Small intestine (tissue), 7 donors: ENCODE measurements around the gene TBX2. TPM values are rescaled to one million over a fixed set of nuclear protein-coding genes. Genes with fewer than 3 reads are reported as not detected.
A peak's percentile ranks its signal among the peaks of the same experiment; 100 is the strongest.

Experiments used
- DNase-seq, 2 donors: peaks; one replicate each; pipeline versions ENCODE4 v3.0.0 to v3.0.0-alpha.2; 2013
- FAIRE-seq: peaks from 2 replicates; lab custom pipeline; 2012; peaks lifted over from hg19 to GRCh38; lab: Jason Lieb, UNC
- H3K27ac ChIP-seq, 3 donors: one replicate each; pipeline ENCODE4 v1.5.1; 2013; ENCODE audit warnings: low read length in 2 of 3, mild to moderate bottlenecking in 2 of 3, control low read depth in 1 of 3, inconsistent platforms in 1 of 3, low read depth in 1 of 3, moderate library complexity in 1 of 3
- H3K27me3 ChIP-seq, 3 donors: one replicate each; pipeline ENCODE4 v1.6.1; 2013; ENCODE audit warnings: low read length in 3 of 3, inconsistent platforms in 1 of 3; ENCODE audit not compliant: control insufficient read depth in 3 of 3, insufficient read depth in 3 of 3
- H3K36me3 ChIP-seq, 3 donors: one replicate each; pipeline ENCODE4 v1.6.1; 2013; ENCODE audit warnings: low read length in 3 of 3, inconsistent platforms in 1 of 3, low read depth in 1 of 3, mild to moderate bottlenecking in 1 of 3, moderate library complexity in 1 of 3; ENCODE audit not compliant: control insufficient read depth in 3 of 3, insufficient read depth in 2 of 3
- H3K4me1 ChIP-seq, 3 donors: one replicate each; pipeline ENCODE4 v1.6.1; 2013; ENCODE audit warnings: low read length in 2 of 3, inconsistent platforms in 1 of 3, low read depth in 1 of 3, mild to moderate bottlenecking in 1 of 3, moderate library complexity in 1 of 3; ENCODE audit not compliant: control insufficient read depth in 3 of 3, insufficient read depth in 2 of 3
- H3K4me3 ChIP-seq, 3 donors: one replicate each; pipeline ENCODE4 v1.5.1; 2013; ENCODE audit warnings: low read length in 3 of 3, control low read depth in 1 of 3, inconsistent platforms in 1 of 3, low read depth in 1 of 3, mild to moderate bottlenecking in 1 of 3, moderate library complexity in 1 of 3
- H3K9me3 ChIP-seq, 2 donors: one replicate each; pipeline ENCODE4 v1.6.1; 2013; ENCODE audit warnings: low read depth in 1 of 2, low read length in 1 of 2; ENCODE audit not compliant: control insufficient read depth in 2 of 2, insufficient read depth in 1 of 2
- WGBS, 3 donors: extraction: QIAGEN DNeasy Blood & Tissue Kit; methylation state at CpG; one replicate each; pipeline ENCODE4 v1.1.7; 2013; 5-methylcytosine and 5-hydroxymethylcytosine counted together
- polyA plus RNA-seq, 4 donors: library from polyadenylated mRNA; stranded (reverse) in 3 of 4; unstranded in 1 of 4; fragments of 200-250 nt in 3 of 4; fragments of 120-200 nt in 1 of 4; gene quantifications; one replicate each; pipeline versions ENCODE4 v1.2.1 to v1.2.3, GENCODE V29; 2013
- donor health status: healthy with polysubstance abuse.
- donor health status: control.
- donor health status: control.
- donor health status: Bipolar disorder and iron deficiency.
- donor health status: healthy.

TBX2 gene
- polyA plus RNA-seq, 4 donors = 0.45 to 9.6 (median 6.9) TPM

DNA sequence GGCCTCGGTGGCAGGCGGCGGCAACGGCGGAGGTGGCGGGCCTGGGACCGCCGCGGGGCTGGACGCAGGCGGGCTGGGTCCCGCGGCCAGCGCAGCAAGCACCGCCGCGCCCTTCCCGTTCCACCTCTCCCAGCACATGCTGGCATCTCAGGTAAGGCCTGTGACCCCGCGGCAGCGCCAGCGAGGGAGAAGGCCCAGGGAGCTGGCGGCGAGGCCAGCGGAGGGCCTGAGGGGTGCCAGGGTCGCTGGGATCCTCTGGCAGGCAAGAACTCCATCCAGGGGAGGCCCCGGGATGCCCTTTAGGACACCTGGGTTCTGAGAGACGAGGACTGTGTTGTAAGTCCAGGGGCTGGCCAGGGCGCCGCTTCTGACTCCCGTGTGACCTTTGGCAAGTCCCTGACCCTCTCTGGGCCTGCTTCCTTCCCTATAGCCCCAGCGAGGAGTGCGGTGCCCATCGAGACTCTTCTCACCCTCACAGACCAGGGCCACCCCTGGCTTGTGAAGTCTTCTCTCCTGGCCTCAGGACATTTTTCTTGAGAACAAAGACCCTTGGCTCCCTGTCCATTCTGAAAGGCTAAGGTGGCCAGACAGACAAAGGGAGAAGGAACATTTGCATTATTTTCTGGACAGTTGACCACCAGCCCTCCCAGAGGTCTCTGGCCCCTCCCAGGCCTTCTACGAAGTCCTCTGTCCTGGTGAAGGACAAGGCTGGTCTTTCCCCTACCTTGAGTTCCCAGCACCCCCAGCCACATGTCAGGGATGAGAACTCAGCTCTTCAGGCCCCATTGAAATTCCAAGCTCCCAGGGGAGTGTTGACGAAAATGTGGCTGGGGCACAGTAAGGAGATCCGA is 6.3 kb downstream of the TBX2 start:
- WGBS, 3 donors = 30 to 36% (median 31%) methylated on average over 29 to 37 of the region's 37 CpGs
- peaks cover 27 to 94% (median 57%) of the 10 kb centered on the region in 3 donors for H3K27me3 ChIP-seq
- no peaks in the 10 kb centered on the region for H3K9me3 ChIP-seq
- peak overlapping the region in 1 of 3 donors; percentile 15 for H3K27ac ChIP-seq
- peaks cover 0 to 24% (median 0%) of the 10 kb centered on the region in 3 donors for H3K4me1 ChIP-seq
- no peak for FAIRE-seq
- DNase-seq = no peak
- peaks cover 0 to 51% (median 0%) of the 10 kb centered on the region in 3 donors for H3K36me3 ChIP-seq
- no peak overlapping the region for H3K4me3 ChIP-seq

DNA sequence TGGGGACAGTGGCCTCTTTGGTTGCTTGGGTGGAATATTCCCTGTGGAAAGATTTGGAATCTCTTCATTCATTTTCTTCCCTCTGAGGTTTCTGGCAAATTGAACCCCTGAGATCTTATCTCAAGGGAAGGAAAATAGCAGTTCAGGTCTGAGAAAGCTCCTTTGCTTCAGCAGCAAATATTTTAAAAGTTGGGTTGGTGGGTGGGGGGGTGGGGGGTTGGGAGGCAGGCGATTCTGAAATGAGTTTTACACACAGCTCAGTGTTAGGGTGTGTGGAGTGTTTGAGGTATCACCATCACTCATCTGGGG is 6.8 kb downstream of the TBX2 start:
- Histone ChIP-seq H3K27ac (no peak overlapping the region), H3K9me3 (peaks cover 0 to 3% of the 10 kb centered on the region in 2 donors), H3K4me3 (no peak overlapping the region), H3K27me3 (peaks cover 23 to 94% (median 52%) of the 10 kb centered on the region in 3 donors), H3K4me1 (peaks cover 0 to 29% (median 0%) of the 10 kb centered on the region in 3 donors), H3K36me3 (peaks cover 0 to 51% (median 0%) of the 10 kb centered on the region in 3 donors)
- 30 to 58% (median 36%) methylated on average over 1 of the region's 1 CpG for WGBS, 3 donors
- DNase-seq (no peak), FAIRE-seq (no peak)

DNA sequence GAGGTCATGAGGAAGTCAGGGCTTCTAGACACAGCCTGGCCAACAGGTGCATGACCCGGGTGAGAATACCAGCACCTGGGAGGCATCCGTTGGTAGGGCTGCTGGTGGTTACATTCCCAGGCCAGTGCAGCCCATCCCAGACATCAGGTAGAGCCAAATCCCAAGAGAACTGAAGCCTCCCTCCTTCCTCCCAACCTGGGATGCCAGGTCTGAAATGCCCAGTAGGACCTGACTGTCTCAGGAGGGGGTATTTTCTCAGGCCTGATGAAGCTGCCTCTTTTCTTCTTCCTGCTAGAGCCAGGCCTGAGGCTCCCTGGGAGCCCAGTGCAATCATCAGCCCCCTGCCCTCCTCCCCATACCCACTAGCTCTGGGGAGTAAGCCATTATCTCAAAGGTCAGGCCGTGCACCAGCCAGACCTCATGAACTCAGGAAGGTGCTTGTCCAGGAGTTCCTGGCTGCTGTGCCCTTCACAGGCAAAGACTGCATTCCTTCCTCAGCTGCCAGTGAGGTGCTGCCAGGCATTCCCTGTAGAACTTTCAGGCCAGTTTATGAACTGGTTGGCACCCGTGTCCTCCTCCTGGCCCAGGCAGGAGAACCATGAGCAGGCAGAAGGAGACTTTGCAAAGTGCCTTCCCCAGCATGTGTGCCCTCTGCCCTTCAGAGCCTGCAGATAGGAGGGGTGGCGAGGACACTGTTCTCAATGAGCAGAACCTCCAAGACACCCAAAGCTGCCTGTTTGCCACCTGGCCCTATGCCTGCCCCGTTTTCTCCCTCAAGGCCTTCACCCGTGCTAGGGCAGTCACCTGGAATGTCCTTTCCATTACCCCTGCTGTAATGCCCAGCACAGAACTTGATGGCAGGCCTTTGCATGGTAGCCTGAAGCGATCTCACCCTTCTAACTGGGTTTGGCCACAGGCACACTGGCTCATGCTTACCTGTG is 7.6 kb downstream of the TBX2 start:
- WGBS, 3 donors = 43 to 58% (median 55%) methylated on average over 8 of the region's 8 CpGs
- peaks cover 0 to 36% (median 0%) of the 10 kb centered on the region in 3 donors for H3K4me1 ChIP-seq
- H3K27ac ChIP-seq = no peak overlapping the region
- H3K9me3 ChIP-seq = peaks cover 0 to 3% of the 10 kb centered on the region in 2 donors
- H3K36me3 ChIP-seq = peaks cover 0 to 47% (median 0%) of the 10 kb centered on the region in 3 donors
- H3K4me3 ChIP-seq = no peak overlapping the region
- DNase-seq (no peak), FAIRE-seq (no peak)
- peaks cover 17 to 94% (median 46%) of the 10 kb centered on the region in 3 donors for H3K27me3 ChIP-seq

- peaks cover 17 to 95% (median 42%) of the 10 kb centered on the region in 3 donors for H3K27me3 ChIP-seq
These were observed 8.8 kb downstream of the TBX2 start for GRCh38 chr17:61408151-61409041.

GRCh38 chr17:61409301-61410112 is 9.9 kb downstream of the TBX2 start:
- H3K4me1 ChIP-seq = peaks cover 0 to 29% (median 0%) of the 10 kb centered on the region in 3 donors
- DNase-seq = peak; percentile 49 to 72
- peaks cover 0 to 32% (median 0%) of the 10 kb centered on the region in 3 donors for H3K36me3 ChIP-seq
- H3K9me3 ChIP-seq = peaks cover 0 to 3% of the 10 kb centered on the region in 2 donors
- H3K4me3 ChIP-seq = peak overlapping the region in 2 of 3 donors; percentile 18 to 51
- peak overlapping the region in 1 of 3 donors; percentile 24 for H3K27ac ChIP-seq
- peaks cover 14 to 93% (median 32%) of the 10 kb centered on the region in 3 donors for H3K27me3 ChIP-seq
- WGBS, 3 donors = 1 to 2% (median 1%) methylated on average over 55 to 73 of the region's 73 CpGs
- no peak for FAIRE-seq

More at GRCh38 chr17:61408151-61409041, 8.8 kb downstream of the TBX2 start:
- Histone ChIP-seq H3K36me3 (peaks cover 0 to 41% (median 0%) of the 10 kb centered on the region in 3 donors), H3K27ac (peak overlapping the region in 2 of 3 donors; percentile 1 to 17), H3K4me1 (peaks cover 0 to 37% (median 0%) of the 10 kb centered on the region in 3 donors), H3K9me3 (peaks cover 0 to 3% of the 10 kb centered on the region in 2 donors), H3K4me3 (peak overlapping the region in 1 of 3 donors; percentile 18)
- WGBS, 3 donors = 26 to 36% (median 36%) methylated on average over 38 to 41 of the region's 41 CpGs
- DNase-seq = no peak
- FAIRE-seq = no peak

- Histone ChIP-seq H3K27ac (peak overlapping the region in 2 of 3 donors; percentile 27 to 45), H3K4me3 (peak overlapping the region in 2 of 3 donors; percentile 52 to 56), H3K36me3 (peaks cover 0 to 24% (median 0%) of the 10 kb centered on the region in 3 donors), H3K9me3 (peaks cover 0 to 3% of the 10 kb centered on the region in 2 donors), H3K4me1 (peaks cover 0 to 26% (median 0%) of the 10 kb centered on the region in 3 donors), H3K27me3 (peaks cover 6 to 92% (median 25%) of the 10 kb centered on the region in 3 donors)
- DNase-seq (peak; percentile 53 to 86), FAIRE-seq (no peak)
- WGBS, 3 donors = 5 to 11% (median 9%) methylated on average over 36 to 48 of the region's 48 CpGs
These were observed 10.7 kb downstream of the TBX2 start for GRCh38 chr17:61410141-61411010.
